H1 (cell line): Measurements from ENCODE around the gene GAP43.

ENCODE experiments used
- ATF3 ChIP-seq: IDR thresholded peaks from 2 replicates; pipeline ENCODE4 v1.6.1; 2011; ENCODE audit warnings: low read depth, mild to moderate bottlenecking, low read length; ENCODE audit not compliant: insufficient read depth
- POLR2A ChIP-seq, 2 experiments: IDR thresholded peaks; 1 replicate in 1 of 2; 2 replicates in 1 of 2; pipeline ENCODE4 v1.6.1; 2011; ENCODE audit warnings: low read depth in 2 of 2, low read length in 2 of 2, mild to moderate bottlenecking in 2 of 2; ENCODE audit errors: control extremely low read depth in 1 of 2

- no peak for TF ChIP-seq POLR2A (IDR thresholded peaks at IDR 0.05; ENCODE audit: control extremely low read depth in 1 of 2, low read depth in 2 of 2, low read length in 2 of 2)
- no peak for TF ChIP-seq ATF3
Observed at GRCh38 chr3:115720983-115721382, 97.7 kb downstream of the GAP43 start.
